Parathyroid adenoma (tissue), 2 donors: ENCODE results near the gene MIGA1.
A peak's percentile ranks its signal among the peaks of the same experiment; 100 is the strongest.

Experiments used
- H2AFZ ChIP-seq: fragments of 300-600 bp; sonication (generic); one replicate; pipeline ENCODE4 v1.7.0; 2017; ENCODE audit warnings: antibody characterized with exemption, mild to moderate bottlenecking
- H3K27ac ChIP-seq: fragments of 300-600 bp; sonication (generic); one replicate; pipeline ENCODE4 v1.7.0; 2017
- H3K27me3 ChIP-seq: fragments of 300-600 bp; sonication (generic); one replicate; pipeline ENCODE4 v1.7.0; 2017; ENCODE audit warnings: low read length; ENCODE audit not compliant: control insufficient read depth, insufficient read depth
- H3K36me3 ChIP-seq: fragments of 300-600 bp; sonication (generic); one replicate; pipeline ENCODE4 v1.7.0; 2017; ENCODE audit warnings: low read length; ENCODE audit not compliant: control insufficient read depth, insufficient read depth
- H3K4me1 ChIP-seq: fragments of 300-600 bp; sonication (generic); one replicate; pipeline ENCODE4 v1.7.0; 2017; ENCODE audit warnings: control low read depth
- H3K4me2 ChIP-seq: fragments of 300-600 bp; sonication (generic); one replicate; pipeline ENCODE4 v1.7.0; 2017; ENCODE audit warnings: low read length
- H3K4me3 ChIP-seq: fragments of 300-600 bp; sonication (generic); one replicate; pipeline ENCODE4 v1.7.0; 2017; ENCODE audit warnings: low read depth, low read length
- H3K79me2 ChIP-seq: fragments of 300-600 bp; sonication (generic); one replicate; pipeline ENCODE4 v1.7.0; 2017; ENCODE audit warnings: control low read depth
- H3K9ac ChIP-seq: fragments of 300-600 bp; sonication (generic); one replicate; pipeline ENCODE4 v1.7.0; 2017; ENCODE audit warnings: mild to moderate bottlenecking
- H3K9me3 ChIP-seq: fragments of 300-600 bp; sonication (generic); one replicate; pipeline ENCODE4 v1.7.0; 2017; ENCODE audit warnings: low read length; ENCODE audit not compliant: control insufficient read depth
- TF ChIP-seq, protein P1 (sequence below): fragments of 300-600 bp; sonication (generic); IDR thresholded peaks from one replicate; pipeline ENCODE4 v1.7.0; 2017; ENCODE audit warnings: antibody characterized with exemption, mild to moderate bottlenecking
- donor health status: primary hyperparathyroidism.

The MIGA1 gene

DNA sequence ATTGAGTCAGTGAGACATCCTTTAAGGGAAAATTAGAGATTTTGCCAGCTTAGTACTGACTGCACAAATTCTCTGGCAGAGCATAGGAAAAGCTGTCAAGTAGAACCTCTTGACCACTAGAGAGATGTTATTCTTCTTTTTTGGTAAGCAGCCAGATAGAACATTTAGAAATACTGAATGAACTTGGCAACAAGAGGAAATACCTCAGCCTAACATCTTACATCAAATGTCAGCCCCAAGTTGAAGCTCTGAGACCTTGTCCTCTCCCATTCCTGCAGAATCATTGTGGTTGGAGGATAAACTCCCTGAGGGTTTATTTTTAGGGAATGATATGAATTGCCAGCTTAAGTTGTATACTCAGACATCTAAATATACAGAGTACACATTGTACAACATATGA, 53.5 kb downstream of the MIGA1 start:
- H3K4me2 ChIP-seq = no peak overlapping the region
- no peaks in the 10 kb centered on the region for H3K79me2 ChIP-seq
- no peak overlapping the region for H2AFZ ChIP-seq
- H3K27me3 ChIP-seq = no peaks in the 10 kb centered on the region
- H3K4me3 ChIP-seq = no peak overlapping the region
- H3K27ac ChIP-seq = peak overlapping the region; percentile 39
- TF ChIP-seq, protein P1, sequence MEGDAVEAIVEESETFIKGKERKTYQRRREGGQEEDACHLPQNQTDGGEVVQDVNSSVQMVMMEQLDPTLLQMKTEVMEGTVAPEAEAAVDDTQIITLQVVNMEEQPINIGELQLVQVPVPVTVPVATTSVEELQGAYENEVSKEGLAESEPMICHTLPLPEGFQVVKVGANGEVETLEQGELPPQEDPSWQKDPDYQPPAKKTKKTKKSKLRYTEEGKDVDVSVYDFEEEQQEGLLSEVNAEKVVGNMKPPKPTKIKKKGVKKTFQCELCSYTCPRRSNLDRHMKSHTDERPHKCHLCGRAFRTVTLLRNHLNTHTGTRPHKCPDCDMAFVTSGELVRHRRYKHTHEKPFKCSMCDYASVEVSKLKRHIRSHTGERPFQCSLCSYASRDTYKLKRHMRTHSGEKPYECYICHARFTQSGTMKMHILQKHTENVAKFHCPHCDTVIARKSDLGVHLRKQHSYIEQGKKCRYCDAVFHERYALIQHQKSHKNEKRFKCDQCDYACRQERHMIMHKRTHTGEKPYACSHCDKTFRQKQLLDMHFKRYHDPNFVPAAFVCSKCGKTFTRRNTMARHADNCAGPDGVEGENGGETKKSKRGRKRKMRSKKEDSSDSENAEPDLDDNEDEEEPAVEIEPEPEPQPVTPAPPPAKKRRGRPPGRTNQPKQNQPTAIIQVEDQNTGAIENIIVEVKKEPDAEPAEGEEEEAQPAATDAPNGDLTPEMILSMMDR = no peak
- no peaks in the 10 kb centered on the region for H3K36me3 ChIP-seq
- H3K9ac ChIP-seq = no peak overlapping the region
- H3K4me1 ChIP-seq = peaks cover 3% of the 10 kb centered on the region
- H3K9me3 ChIP-seq = no peaks in the 10 kb centered on the region

GRCh38 chr1:77833521-77834100, 54.2 kb downstream of the MIGA1 start:
- H3K4me1 ChIP-seq = peaks cover 3% of the 10 kb centered on the region

GRCh38 chr1:77834771-77835334, 55.4 kb downstream of the MIGA1 start:
- Histone ChIP-seq H3K4me3 (no peak overlapping the region), H3K27me3 (no peaks in the 10 kb centered on the region), H3K27ac (peak overlapping the region; percentile 29), H3K4me2 (peak overlapping the region; percentile 32), H3K79me2 (no peaks in the 10 kb centered on the region), H3K4me1 (peaks cover 3% of the 10 kb centered on the region), H2AFZ (no peak overlapping the region), H3K9me3 (no peaks in the 10 kb centered on the region), H3K36me3 (no peaks in the 10 kb centered on the region), H3K9ac (no peak overlapping the region)
- TF ChIP-seq, protein P1 = no peak

More at GRCh38 chr1:77833521-77834100, 54.2 kb downstream of the MIGA1 start:
- H3K36me3 ChIP-seq = no peaks in the 10 kb centered on the region
- no peaks in the 10 kb centered on the region for H3K9me3 ChIP-seq
- H3K9ac ChIP-seq = no peak overlapping the region
- no peaks in the 10 kb centered on the region for H3K27me3 ChIP-seq
- H3K4me2 ChIP-seq = no peak overlapping the region
- H2AFZ ChIP-seq = no peak overlapping the region
- H3K79me2 ChIP-seq = no peaks in the 10 kb centered on the region
- TF ChIP-seq, protein P1 = no peak
- H3K4me3 ChIP-seq = no peak overlapping the region
- H3K27ac ChIP-seq = peak overlapping the region; percentile 39

DNA sequence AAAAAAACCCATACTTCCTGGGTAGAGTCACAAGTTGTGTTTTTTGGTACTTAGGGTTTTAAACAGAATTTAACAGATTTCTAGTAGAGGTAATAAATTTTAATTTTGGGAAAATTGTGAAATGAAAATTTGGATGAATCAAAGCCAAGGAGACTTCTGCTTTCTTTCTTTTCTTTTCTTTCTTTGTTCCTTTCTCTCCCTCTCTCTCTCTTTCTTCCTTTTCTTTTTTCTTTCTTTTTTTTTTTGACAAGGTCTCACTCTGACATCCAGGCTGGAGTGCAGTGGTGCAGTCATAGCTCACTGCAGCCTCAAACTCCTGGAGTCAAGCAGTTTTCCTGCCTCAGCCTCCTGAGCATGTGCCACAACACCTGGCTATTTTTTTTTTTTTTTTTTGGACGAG, 62.1 kb downstream of the MIGA1 start:
- TF ChIP-seq, protein P1 = no peak
- no peaks in the 10 kb centered on the region for H3K27me3 ChIP-seq
- H3K27ac ChIP-seq = no peak overlapping the region
- H2AFZ ChIP-seq = no peak overlapping the region
- H3K9me3 ChIP-seq = no peaks in the 10 kb centered on the region
- H3K9ac ChIP-seq = no peak overlapping the region
- H3K36me3 ChIP-seq = no peaks in the 10 kb centered on the region
- no peaks in the 10 kb centered on the region for H3K79me2 ChIP-seq
- no peak overlapping the region for H3K4me2 ChIP-seq
- no peak overlapping the region for H3K4me3 ChIP-seq
- H3K4me1 ChIP-seq = no peaks in the 10 kb centered on the region

GRCh38 chr1:77845951-77846350, 66.5 kb downstream of the MIGA1 start:
- H3K4me3 ChIP-seq = no peak overlapping the region
- no peaks in the 10 kb centered on the region for H3K36me3 ChIP-seq
- no peaks in the 10 kb centered on the region for H3K4me1 ChIP-seq
- H3K79me2 ChIP-seq = no peaks in the 10 kb centered on the region
- H2AFZ ChIP-seq = no peak overlapping the region
- no peak overlapping the region for H3K9ac ChIP-seq
- H3K27ac ChIP-seq = no peak overlapping the region
- TF ChIP-seq, protein P1 = no peak
- H3K4me2 ChIP-seq = no peak overlapping the region
- H3K9me3 ChIP-seq = no peaks in the 10 kb centered on the region
- H3K27me3 ChIP-seq = no peaks in the 10 kb centered on the region
